HL-60/S4 (cell line): ENCODE data around the gene ZNF317.
"Not testable (repeated sequence)": the region's sequence is repeated elsewhere in the genome, so short reads cannot be mapped to it uniquely, and the experiment has no call there.

Source experiments
- in situ Hi-C: fragments of 300-500 bp; cut with MboI; formaldehyde crosslinking; loops from 2 replicates; pipeline ENCODE4 v1.14.3; 2022; ENCODE audit warnings: low sequenced_read_pairs

ZNF317 gene

GRCh38 chr19:9171393-9171991 lies 31.3 kb downstream of the ZNF317 start:
- in situ Hi-C loops, result no loop called here

GRCh38 chr19:9175326-9175725 lies 35.1 kb downstream of the ZNF317 start:
- in situ Hi-C loops, result no loop called here

DNA sequence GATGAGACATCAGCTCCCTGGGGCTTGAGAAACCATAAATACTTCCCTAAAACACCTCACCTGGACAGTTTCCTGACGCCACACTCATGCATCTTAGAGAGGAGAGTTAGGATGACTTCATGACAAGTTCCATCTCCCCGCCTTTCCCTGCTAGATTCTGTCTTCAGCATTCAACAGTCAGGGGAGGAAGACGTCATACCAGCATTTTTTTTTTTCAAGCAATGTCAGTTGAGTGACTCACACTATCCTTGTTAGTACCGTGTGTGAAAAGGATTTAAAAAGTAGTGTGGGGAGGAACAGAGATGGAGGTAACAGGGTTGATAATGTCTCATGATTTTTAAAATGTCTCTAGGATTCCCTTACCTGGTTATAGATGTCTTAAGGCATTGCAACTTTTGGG lies 38.7 kb downstream of the ZNF317 start, which contains the start of gene OR7D2:
Gene OR7D2 (plus strand): TSS at position 79 of the 400 bp plus-strand sequence. CDS start 6,803 bp downstream, outside the sequence.
- in situ Hi-C loops, result no loop called here

GRCh38 chr19:9183000-9183399 lies 42.8 kb downstream of the ZNF317 start:
- in situ Hi-C loops, result no loop called here

DNA sequence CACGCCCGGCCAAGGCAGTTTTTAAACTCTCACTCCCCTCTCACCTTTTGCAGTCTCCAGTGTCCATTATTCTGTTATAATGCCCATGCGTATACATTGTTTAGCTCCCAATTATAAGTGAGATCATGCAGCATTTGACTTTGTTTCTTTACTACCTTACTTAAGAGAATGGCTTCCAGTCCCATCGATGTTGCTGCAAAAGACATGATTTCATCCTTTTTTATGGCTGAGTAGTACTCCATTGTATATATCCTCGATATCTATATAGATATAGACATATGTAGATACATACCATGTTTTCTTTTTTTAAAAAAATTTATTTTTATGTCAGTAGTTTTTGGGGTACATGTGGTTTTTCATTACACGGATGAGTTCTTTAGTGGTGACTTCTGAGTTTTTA lies 47.0 kb downstream of the ZNF317 start:
- in situ Hi-C loops, result no loop called here

- in situ Hi-C loops, result no loop called here
Observed at GRCh38 chr19:9189535-9189934, 49.3 kb downstream of the ZNF317 start.

DNA sequence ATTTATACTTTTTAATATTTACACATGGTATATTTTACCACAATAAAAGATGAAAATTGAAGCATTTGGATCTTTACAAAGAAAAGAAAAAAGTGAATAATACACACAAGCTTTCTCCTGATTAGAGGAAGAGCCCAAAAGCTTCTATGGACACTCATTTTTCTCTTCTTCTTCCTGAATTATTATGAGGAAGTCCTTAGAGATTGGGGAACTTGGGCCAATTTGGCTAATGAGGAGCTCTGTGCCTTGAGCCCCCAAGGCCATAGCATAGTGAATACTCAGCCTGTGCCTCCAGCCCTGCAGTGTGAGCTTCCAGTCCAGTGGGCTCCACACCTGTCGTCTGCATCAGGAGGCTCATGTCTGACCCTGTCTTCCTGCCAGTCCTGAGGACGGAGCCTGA lies 57.8 kb downstream of the ZNF317 start:
- in situ Hi-C loops, result not testable (repeated sequence)

GRCh38 chr19:9205501-9206113 lies 65.4 kb downstream of the ZNF317 start:
- in situ Hi-C loops, result no loop called here
